GM12873 (cell line): ENCODE results near the gene TRIO.

ENCODE experiments used
- CTCF ChIP-seq: IDR thresholded peaks from 2 replicates; pipeline ENCODE4 v1.5.1; 2012; ENCODE audit warnings: low read depth, mild to moderate bottlenecking, moderate library complexity, low read length, control low read depth; ENCODE audit not compliant: insufficient read depth; ENCODE audit errors: missing control alignments

The TRIO gene

GRCh38 chr5:14445576-14446290 lies 302.6 kb downstream of the TRIO start:
- TF ChIP-seq CTCF, result no peak

- no peak for TF ChIP-seq CTCF
Measured at GRCh38 chr5:14447958-14448911, 305.1 kb downstream of the TRIO start.

- no peak for TF ChIP-seq CTCF
Measured at GRCh38 chr5:14449052-14449661, 306.0 kb downstream of the TRIO start.

GRCh38 chr5:14450018-14450524 lies 306.9 kb downstream of the TRIO start:
- TF ChIP-seq CTCF, result no peak

GRCh38 chr5:14450742-14451141 lies 307.6 kb downstream of the TRIO start:
- TF ChIP-seq CTCF, result no peak

- no peak for TF ChIP-seq CTCF
Measured at GRCh38 chr5:14451871-14452270, 308.7 kb downstream of the TRIO start.
